ENCODE measurements around the gene CDC16.

The CDC16 gene

GRCh38 chr13:114319441-114319913 lies 84.8 kb downstream of the CDC16 start:
- Histone ChIP-seq H3K4me3 (ENCODE audit: low read length in 2 of 2) (no peak overlapping the region), H3K27ac (ENCODE audit: low read depth in 2 of 2, low read length in 2 of 2) (no peak overlapping the region), H3K27me3 (ENCODE audit: control insufficient read depth in 2 of 2, insufficient read depth in 2 of 2, low read length in 2 of 2) (no peaks in the 10 kb centered on the region), H3K4me1 (ENCODE audit: control insufficient read depth in 2 of 2, insufficient read depth in 2 of 2, low read length in 2 of 2) (peaks cover 5 to 14% of the 10 kb centered on the region in 2 donors), H3K36me3 (ENCODE audit: control insufficient read depth in 2 of 2, insufficient read depth in 2 of 2, low read length in 2 of 2) (peaks cover 20 to 26% of the 10 kb centered on the region in 2 donors), H3K9me3 (ENCODE audit: control insufficient read depth in 2 of 2, low read length in 2 of 2) (no peaks in the 10 kb centered on the region), H3K9ac (ENCODE audit: low read depth in 1 of 2, low read length in 2 of 2) (no peak overlapping the region)

- no peak overlapping the region for H3K9ac ChIP-seq (ENCODE audit: low read depth in 1 of 2, low read length in 2 of 2)
- no peaks in the 10 kb centered on the region for H3K27me3 ChIP-seq (ENCODE audit: control insufficient read depth in 2 of 2, insufficient read depth in 2 of 2, low read length in 2 of 2)
- H3K4me1 ChIP-seq (ENCODE audit: control insufficient read depth in 2 of 2, insufficient read depth in 2 of 2, low read length in 2 of 2): peaks cover 2 to 12% of the 10 kb centered on the region in 2 donors
- H3K4me3 ChIP-seq (ENCODE audit: low read length in 2 of 2): no peak overlapping the region
- peaks cover 26 to 30% of the 10 kb centered on the region in 2 donors for H3K36me3 ChIP-seq (ENCODE audit: control insufficient read depth in 2 of 2, insufficient read depth in 2 of 2, low read length in 2 of 2)
- no peaks in the 10 kb centered on the region for H3K9me3 ChIP-seq (ENCODE audit: control insufficient read depth in 2 of 2, low read length in 2 of 2)
- H3K27ac ChIP-seq (ENCODE audit: low read depth in 2 of 2, low read length in 2 of 2): no peak overlapping the region
Measured at GRCh38 chr13:114320065-114320464, 85.4 kb downstream of the CDC16 start.

- Histone ChIP-seq H3K4me1 (ENCODE audit: control insufficient read depth in 2 of 2, insufficient read depth in 2 of 2, low read length in 2 of 2) (peaks cover 0 to 5% of the 10 kb centered on the region in 2 donors), H3K9ac (ENCODE audit: low read depth in 1 of 2, low read length in 2 of 2) (no peak overlapping the region), H3K36me3 (ENCODE audit: control insufficient read depth in 2 of 2, insufficient read depth in 2 of 2, low read length in 2 of 2) (peaks cover 30 to 36% of the 10 kb centered on the region in 2 donors), H3K27ac (ENCODE audit: low read depth in 2 of 2, low read length in 2 of 2) (no peak overlapping the region), H3K4me3 (ENCODE audit: low read length in 2 of 2) (no peak overlapping the region), H3K27me3 (ENCODE audit: control insufficient read depth in 2 of 2, insufficient read depth in 2 of 2, low read length in 2 of 2) (no peaks in the 10 kb centered on the region), H3K9me3 (ENCODE audit: control insufficient read depth in 2 of 2, low read length in 2 of 2) (no peaks in the 10 kb centered on the region)
Measured at GRCh38 chr13:114321256-114321655, 86.6 kb downstream of the CDC16 start.

Data from mucosa of rectum (tissue), 2 donors.